ENCODE data around the gene HIKESHI. TPM values are rescaled to one million over a fixed set of nuclear protein-coding genes. Genes with fewer than 3 reads are reported as not detected.

The HIKESHI gene
- total RNA-seq, 2 experiments from 2014 or later: 45.3 to 49.9 TPM

GRCh38 chr11:86380295-86381059, 78.4 kb downstream of the HIKESHI start:
- peaks cover 6% of the 10 kb centered on the region for H3K27me3 Mint-ChIP-seq (ENCODE audit: low read depth)
- ChIA-PET CTCF (no interaction called here), POLR2A (no interaction called here)
- H3K9me3 Mint-ChIP-seq (ENCODE audit: insufficient read depth): no peaks in the 10 kb centered on the region
- no peaks in the 10 kb centered on the region for H3K36me3 Mint-ChIP-seq (ENCODE audit: low read depth)
- H3K27ac Mint-ChIP-seq: no peak overlapping the region
- no peaks in the 10 kb centered on the region for H3K4me1 Mint-ChIP-seq (ENCODE audit: low read depth)
- DNase-seq: no peak
- no peak overlapping the region for H3K4me3 Mint-ChIP-seq
- ATAC-seq: no peak

GRCh38 chr11:86383041-86383955, 81.3 kb downstream of the HIKESHI start:
- ChIA-PET CTCF (no interaction called here), POLR2A (no interaction called here)
- H3K4me3 Mint-ChIP-seq: no peak overlapping the region

GRCh38 chr11:86386283-86386682, 84.2 kb downstream of the HIKESHI start:
- DNase-seq (no peak), ATAC-seq (no peak)
- Mint-ChIP-seq H3K4me1 (ENCODE audit: low read depth) (no peaks in the 10 kb centered on the region), H3K27ac (no peak overlapping the region), H3K4me3 (no peak overlapping the region), H3K9me3 (ENCODE audit: insufficient read depth) (no peaks in the 10 kb centered on the region), H3K36me3 (ENCODE audit: low read depth) (no peaks in the 10 kb centered on the region), H3K27me3 (ENCODE audit: low read depth) (no peaks in the 10 kb centered on the region)
- POLR2A ChIA-PET: no interaction called here
- CTCF ChIA-PET: no interaction called here

More at GRCh38 chr11:86383041-86383955, 81.3 kb downstream of the HIKESHI start:
- Mint-ChIP-seq H3K9me3 (ENCODE audit: insufficient read depth) (no peaks in the 10 kb centered on the region), H3K27me3 (ENCODE audit: low read depth) (no peaks in the 10 kb centered on the region), H3K4me1 (ENCODE audit: low read depth) (no peaks in the 10 kb centered on the region), H3K27ac (no peak overlapping the region), H3K36me3 (ENCODE audit: low read depth) (no peaks in the 10 kb centered on the region)
- DNase-seq (no peak), ATAC-seq (no peak)

- DNase-seq (no peak), ATAC-seq (no peak)
- no peak overlapping the region for H3K4me3 Mint-ChIP-seq
- H3K9me3 Mint-ChIP-seq (ENCODE audit: insufficient read depth): no peaks in the 10 kb centered on the region
- H3K4me1 Mint-ChIP-seq (ENCODE audit: low read depth): no peaks in the 10 kb centered on the region
- POLR2A ChIA-PET: no interaction called here
- CTCF ChIA-PET: no interaction called here
- H3K27me3 Mint-ChIP-seq (ENCODE audit: low read depth): no peaks in the 10 kb centered on the region
- H3K27ac Mint-ChIP-seq: no peak overlapping the region
- no peaks in the 10 kb centered on the region for H3K36me3 Mint-ChIP-seq (ENCODE audit: low read depth)
These were observed 84.7 kb downstream of the HIKESHI start for GRCh38 chr11:86386746-86387145.

- ChIA-PET POLR2A (no interaction called here), CTCF (interaction anchor here (1.7 kb wide), 1 partner anchor 533 kb away, joined by 3 read pairs; the partner anchor contains the start of gene CCDC83)
- ATAC-seq: no peak
- no peak overlapping the region for H3K27ac Mint-ChIP-seq
- no peaks in the 10 kb centered on the region for H3K4me1 Mint-ChIP-seq (ENCODE audit: low read depth)
- H3K4me3 Mint-ChIP-seq: no peak overlapping the region
- H3K36me3 Mint-ChIP-seq (ENCODE audit: low read depth): no peaks in the 10 kb centered on the region
- H3K27me3 Mint-ChIP-seq (ENCODE audit: low read depth): no peaks in the 10 kb centered on the region
- no peak for DNase-seq
- no peaks in the 10 kb centered on the region for H3K9me3 Mint-ChIP-seq (ENCODE audit: insufficient read depth)
These were observed 86.2 kb downstream of the HIKESHI start for GRCh38 chr11:86388198-86388597.

- ChIA-PET CTCF (no interaction called here), POLR2A (no interaction called here)
- Mint-ChIP-seq H3K27ac (no peak overlapping the region), H3K4me3 (no peak overlapping the region), H3K27me3 (ENCODE audit: low read depth) (no peaks in the 10 kb centered on the region), H3K4me1 (ENCODE audit: low read depth) (no peaks in the 10 kb centered on the region), H3K9me3 (ENCODE audit: insufficient read depth) (no peaks in the 10 kb centered on the region), H3K36me3 (ENCODE audit: low read depth) (no peaks in the 10 kb centered on the region)
- ATAC-seq (no peak), DNase-seq (no peak)
These were observed 88.4 kb downstream of the HIKESHI start for GRCh38 chr11:86390487-86390886.

GRCh38 chr11:86395061-86395551, 93.1 kb downstream of the HIKESHI start:
- Mint-ChIP-seq H3K9me3 (ENCODE audit: insufficient read depth) (no peaks in the 10 kb centered on the region), H3K27me3 (ENCODE audit: low read depth) (no peaks in the 10 kb centered on the region), H3K36me3 (ENCODE audit: low read depth) (no peaks in the 10 kb centered on the region), H3K4me3 (no peak overlapping the region), H3K4me1 (ENCODE audit: low read depth) (peaks cover 7% of the 10 kb centered on the region), H3K27ac (no peak overlapping the region)
- no peak for ATAC-seq
- ChIA-PET POLR2A (no interaction called here), CTCF (interaction anchor here (0.6 kb wide), 1 partner anchor 286 kb away, joined by 3 read pairs; no protein-coding TSS in a partner anchor)
- no peak for DNase-seq

Other genes starting within 250 kb of the HIKESHI start
- 100 to 1,000 TPM; 110 to 115 TPM for gene PICALM, start 233.2 kb upstream of the HIKESHI start, total RNA-seq
- gene EED, start 57.5 kb upstream of the HIKESHI start, total RNA-seq: 10 to 100 TPM; 44.8 to 48.3 TPM
- gene CCDC81, start 72.6 kb downstream of the HIKESHI start, total RNA-seq: under 1 TPM; 0.42 to 0.66 TPM